HepG2 (cell line): ENCODE data around the gene PADI6. TPM values are rescaled to one million over a fixed set of nuclear protein-coding genes. Genes with fewer than 3 reads are reported as not detected.
A peak's percentile ranks its signal among the peaks of the same experiment; 100 is the strongest.

Experiments
- GABPB1 ChIP-seq: IDR thresholded peaks from 2 replicates; pipeline ENCODE4 v1.6.1; 2016; ENCODE audit warnings: mild to moderate bottlenecking, missing genetic modification reagents, moderate library complexity, missing compliant biosample characterization
- REPIN1 ChIP-seq: sonication (generic); formaldehyde crosslinking; IDR thresholded peaks from 2 replicates; pipeline ENCODE4 v1.8.0; 2022; ENCODE audit warnings: missing genetic modification reagents, low read depth, mild to moderate bottlenecking, borderline replicate concordance
- SAP130 ChIP-seq: IDR thresholded peaks from 2 replicates; pipeline ENCODE4 v1.6.1; 2016; ENCODE audit warnings: low read depth
- SP5 ChIP-seq: IDR thresholded peaks from 2 replicates; pipeline ENCODE4 v1.6.1; 2016; ENCODE audit warnings: low read depth, borderline replicate concordance
- TFDP2 ChIP-seq: sonication (generic); formaldehyde crosslinking; IDR thresholded peaks from 2 replicates; pipeline ENCODE4 v1.4.0; 2020; ENCODE audit warnings: missing genetic modification reagents
- ZKSCAN8 ChIP-seq: IDR thresholded peaks from 2 replicates; pipeline ENCODE4 v1.6.1; 2016; ENCODE audit warnings: borderline replicate concordance, missing genetic modification reagents, missing compliant biosample characterization
- ZNF225 ChIP-seq: sonication (generic); formaldehyde crosslinking; IDR thresholded peaks from 2 replicates; pipeline ENCODE4 v1.4.0; 2020; ENCODE audit warnings: mild to moderate bottlenecking, missing genetic modification reagents
- ZNF446 ChIP-seq: sonication (generic); formaldehyde crosslinking; IDR thresholded peaks from 2 replicates; pipeline ENCODE4 v1.5.0; 2020; ENCODE audit warnings: mild to moderate bottlenecking, missing genetic modification reagents
- ZNF609 ChIP-seq: sonication (generic); formaldehyde crosslinking; IDR thresholded peaks from 2 replicates; pipeline ENCODE4 v1.4.0; 2020; ENCODE audit warnings: mild to moderate bottlenecking, missing genetic modification reagents, borderline replicate concordance
- ZNF639 ChIP-seq: conservative IDR thresholded peaks from 2 replicates; pipeline ENCODE4 v1.6.1; 2018; ENCODE audit warnings: missing genetic modification reagents
- ZNF746 ChIP-seq: sonication (generic); formaldehyde crosslinking; IDR thresholded peaks from 2 replicates; pipeline ENCODE4 v1.8.0; 2022; ENCODE audit warnings: mild to moderate bottlenecking, missing genetic modification reagents
- ZNF770 ChIP-seq: sonication (generic); formaldehyde crosslinking; IDR thresholded peaks from 2 replicates; pipeline ENCODE4 v1.5.0; 2020; ENCODE audit warnings: mild to moderate bottlenecking, missing genetic modification reagents
- polyA plus RNA-seq, 8 experiments: library from polyadenylated mRNA; depleted of rRNA in 3 of 8; stranded (reverse) in 7 of 8; unstranded in 1 of 8; fragments of >200 nt; fragmentation: Illumina TruSeq in 4 of 8; extraction: Trizol in 4 of 8; gene quantifications; 2 replicates each; pipeline versions ENCODE4 v1.2.1 to v1.2.3, GENCODE V29; 2011 to 2016; ENCODE audit warnings: low read depth in 4 of 8, missing spikeins in 1 of 8, mixed read lengths in 1 of 8; ENCODE audit not compliant: insufficient read depth in 1 of 8
- total RNA-seq, 5 experiments: library from RNA; depleted of rRNA; stranded (reverse); fragments of >200 nt; fragmentation: Illumina TruSeq; extraction: Trizol; gene quantifications; 2 replicates each; pipeline ENCODE4 v1.2.3, GENCODE V29; 2016; ENCODE audit warnings: low read depth in 1 of 5
- TF ChIP-seq, protein P1 (sequence below): sonication (generic); formaldehyde crosslinking; IDR thresholded peaks from 2 replicates; pipeline ENCODE4 v1.5.1; 2020; ENCODE audit warnings: mild to moderate bottlenecking, missing genetic modification reagents, moderate library complexity

Gene PADI6
- total and polyA plus RNA-seq, 2 of the 13 experiments (the other 11 are each of a cell fraction or from before 2014, with no cell fraction given): not detected

DNA sequence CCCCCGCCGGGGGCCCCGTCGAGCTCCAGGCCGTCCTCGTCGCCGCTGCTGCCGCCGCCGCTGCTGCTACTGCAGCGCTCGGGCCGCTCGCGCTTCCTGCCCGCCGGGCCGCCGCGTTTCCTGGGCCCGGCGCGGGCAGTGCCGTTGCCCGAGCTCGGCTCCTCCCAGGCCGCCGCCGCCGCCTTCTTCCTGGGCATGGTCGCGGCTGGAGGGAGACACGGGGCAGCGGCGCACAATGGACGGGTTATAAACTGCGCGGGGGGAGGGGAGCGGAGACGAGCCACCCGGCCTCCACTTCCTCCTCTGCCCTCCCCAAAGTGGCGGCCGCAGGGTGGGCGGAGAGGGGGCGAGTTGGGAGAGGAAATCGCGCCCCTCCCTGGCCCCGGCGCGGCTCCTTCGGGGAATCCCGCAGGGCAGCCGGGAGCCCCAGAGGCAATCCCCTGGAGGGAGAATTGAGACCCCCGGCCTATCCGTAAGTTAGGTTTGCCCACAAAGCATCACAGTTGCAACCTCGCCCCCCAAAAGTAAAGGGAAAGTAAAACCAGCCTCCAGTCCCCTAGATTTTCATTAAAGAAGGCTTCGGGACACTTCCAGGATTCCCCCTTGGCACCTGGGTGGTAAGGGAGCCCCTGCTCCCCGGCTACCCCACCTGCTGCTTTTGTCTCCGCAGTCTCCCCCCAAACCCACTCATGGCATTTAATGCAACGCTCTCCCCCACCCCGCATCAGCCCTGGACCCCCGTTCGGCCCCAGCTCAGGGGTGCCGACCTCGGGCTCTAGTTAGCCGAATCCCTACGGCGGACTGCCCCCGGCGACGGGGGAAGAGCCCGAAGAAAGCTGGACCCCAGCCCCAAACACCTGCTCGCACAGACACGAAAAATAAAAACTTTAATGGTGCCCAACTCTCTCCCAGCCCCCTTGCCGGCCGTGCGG, 66.6 kb downstream of the PADI6 start (continued):
- TF ChIP-seq ZNF770 (CRISPR knock-in tag): peak; percentile 19; the same call in 1 of the 2 replicates
- TF ChIP-seq ZNF225 (CRISPR knock-in tag): no peak
- peak; percentile 24; the same call in 1 of the 2 replicates for TF ChIP-seq SP5 (CRISPR knock-in tag)
- no peak for TF ChIP-seq ZKSCAN8 (CRISPR knock-in tag)
- TF ChIP-seq TFDP2: 0 out of 2 replicates have a peak, but pooled peaks have one; percentile 14
- TF ChIP-seq GABPB1 (CRISPR knock-in tag): peak; percentile 68
- TF ChIP-seq SAP130: peak; percentile 34; the same call in 1 of the 2 replicates
- TF ChIP-seq REPIN1 (CRISPR knock-in tag): no peak
- 0 out of 2 replicates have a peak, but pooled peaks have one; percentile 32 for TF ChIP-seq ZNF639 (CRISPR knock-in tag)
- TF ChIP-seq, protein P1, sequence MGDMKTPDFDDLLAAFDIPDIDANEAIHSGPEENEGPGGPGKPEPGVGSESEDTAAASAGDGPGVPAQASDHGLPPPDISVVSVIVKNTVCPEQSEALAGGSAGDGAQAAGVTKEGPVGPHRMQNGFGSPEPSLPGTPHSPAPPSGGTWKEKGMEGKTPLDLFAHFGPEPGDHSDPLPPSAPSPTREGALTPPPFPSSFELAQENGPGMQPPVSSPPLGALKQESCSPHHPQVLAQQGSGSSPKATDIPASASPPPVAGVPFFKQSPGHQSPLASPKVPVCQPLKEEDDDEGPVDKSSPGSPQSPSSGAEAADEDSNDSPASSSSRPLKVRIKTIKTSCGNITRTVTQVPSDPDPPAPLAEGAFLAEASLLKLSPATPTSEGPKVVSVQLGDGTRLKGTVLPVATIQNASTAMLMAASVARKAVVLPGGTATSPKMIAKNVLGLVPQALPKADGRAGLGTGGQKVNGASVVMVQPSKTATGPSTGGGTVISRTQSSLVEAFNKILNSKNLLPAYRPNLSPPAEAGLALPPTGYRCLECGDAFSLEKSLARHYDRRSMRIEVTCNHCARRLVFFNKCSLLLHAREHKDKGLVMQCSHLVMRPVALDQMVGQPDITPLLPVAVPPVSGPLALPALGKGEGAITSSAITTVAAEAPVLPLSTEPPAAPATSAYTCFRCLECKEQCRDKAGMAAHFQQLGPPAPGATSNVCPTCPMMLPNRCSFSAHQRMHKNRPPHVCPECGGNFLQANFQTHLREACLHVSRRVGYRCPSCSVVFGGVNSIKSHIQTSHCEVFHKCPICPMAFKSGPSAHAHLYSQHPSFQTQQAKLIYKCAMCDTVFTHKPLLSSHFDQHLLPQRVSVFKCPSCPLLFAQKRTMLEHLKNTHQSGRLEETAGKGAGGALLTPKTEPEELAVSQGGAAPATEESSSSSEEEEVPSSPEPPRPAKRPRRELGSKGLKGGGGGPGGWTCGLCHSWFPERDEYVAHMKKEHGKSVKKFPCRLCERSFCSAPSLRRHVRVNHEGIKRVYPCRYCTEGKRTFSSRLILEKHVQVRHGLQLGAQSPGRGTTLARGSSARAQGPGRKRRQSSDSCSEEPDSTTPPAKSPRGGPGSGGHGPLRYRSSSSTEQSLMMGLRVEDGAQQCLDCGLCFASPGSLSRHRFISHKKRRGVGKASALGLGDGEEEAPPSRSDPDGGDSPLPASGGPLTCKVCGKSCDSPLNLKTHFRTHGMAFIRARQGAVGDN (CRISPR knock-in tag): peak; percentile 63
- TF ChIP-seq ZNF446 (CRISPR knock-in tag): no peak
- TF ChIP-seq ZNF746: peak; percentile 74
- no peak for TF ChIP-seq ZNF609 (CRISPR knock-in tag)
